ENCODE results near the gene KIF26A.

The KIF26A gene

GRCh38 chr14:104181761-104182530 is 43.6 kb downstream of the KIF26A start:
- Histone ChIP-seq H3K36me3 (ENCODE audit: control insufficient read depth, insufficient read depth, low read length) (no peaks in the 10 kb centered on the region), H3K4me1 (ENCODE audit: control insufficient read depth, insufficient read depth, low read length) (no peaks in the 10 kb centered on the region), H3K27ac (ENCODE audit: low read depth, low read length) (no peak overlapping the region), H3K4me3 (ENCODE audit: low read length) (no peak overlapping the region), H3K27me3 (ENCODE audit: control insufficient read depth, insufficient read depth, low read length) (no peaks in the 10 kb centered on the region), H3K9ac (ENCODE audit: low read length) (no peak overlapping the region)

GRCh38 chr14:104182857-104183425 is 44.6 kb downstream of the KIF26A start:
- Histone ChIP-seq H3K36me3 (ENCODE audit: control insufficient read depth, insufficient read depth, low read length) (no peaks in the 10 kb centered on the region), H3K4me1 (ENCODE audit: control insufficient read depth, insufficient read depth, low read length) (no peaks in the 10 kb centered on the region), H3K27ac (ENCODE audit: low read depth, low read length) (no peak overlapping the region), H3K4me3 (ENCODE audit: low read length) (no peak overlapping the region), H3K27me3 (ENCODE audit: control insufficient read depth, insufficient read depth, low read length) (no peaks in the 10 kb centered on the region), H3K9ac (ENCODE audit: low read length) (no peak overlapping the region)

GRCh38 chr14:104183796-104184195 is 45.4 kb downstream of the KIF26A start:
- Histone ChIP-seq H3K27me3 (ENCODE audit: control insufficient read depth, insufficient read depth, low read length) (no peaks in the 10 kb centered on the region), H3K4me1 (ENCODE audit: control insufficient read depth, insufficient read depth, low read length) (no peaks in the 10 kb centered on the region), H3K4me3 (ENCODE audit: low read length) (no peak overlapping the region), H3K36me3 (ENCODE audit: control insufficient read depth, insufficient read depth, low read length) (no peaks in the 10 kb centered on the region), H3K27ac (ENCODE audit: low read depth, low read length) (no peak overlapping the region), H3K9ac (ENCODE audit: low read length) (no peak overlapping the region)

GRCh38 chr14:104184506-104184905 is 46.1 kb downstream of the KIF26A start:
- Histone ChIP-seq H3K4me3 (ENCODE audit: low read length) (no peak overlapping the region), H3K27ac (ENCODE audit: low read depth, low read length) (no peak overlapping the region), H3K9ac (ENCODE audit: low read length) (no peak overlapping the region), H3K36me3 (ENCODE audit: control insufficient read depth, insufficient read depth, low read length) (no peaks in the 10 kb centered on the region), H3K4me1 (ENCODE audit: control insufficient read depth, insufficient read depth, low read length) (no peaks in the 10 kb centered on the region), H3K27me3 (ENCODE audit: control insufficient read depth, insufficient read depth, low read length) (no peaks in the 10 kb centered on the region)

GRCh38 chr14:104184911-104185499 is 46.6 kb downstream of the KIF26A start:
- Histone ChIP-seq H3K27ac (ENCODE audit: low read depth, low read length) (no peak overlapping the region), H3K9ac (ENCODE audit: low read length) (no peak overlapping the region), H3K36me3 (ENCODE audit: control insufficient read depth, insufficient read depth, low read length) (no peaks in the 10 kb centered on the region), H3K4me1 (ENCODE audit: control insufficient read depth, insufficient read depth, low read length) (no peaks in the 10 kb centered on the region), H3K27me3 (ENCODE audit: control insufficient read depth, insufficient read depth, low read length) (no peaks in the 10 kb centered on the region), H3K4me3 (ENCODE audit: low read length) (no peak overlapping the region)

- Histone ChIP-seq H3K36me3 (ENCODE audit: control insufficient read depth, insufficient read depth, low read length) (no peaks in the 10 kb centered on the region), H3K9ac (ENCODE audit: low read length) (no peak overlapping the region), H3K4me3 (ENCODE audit: low read length) (no peak overlapping the region), H3K27ac (ENCODE audit: low read depth, low read length) (no peak overlapping the region), H3K4me1 (ENCODE audit: control insufficient read depth, insufficient read depth, low read length) (no peaks in the 10 kb centered on the region), H3K27me3 (ENCODE audit: control insufficient read depth, insufficient read depth, low read length) (no peaks in the 10 kb centered on the region)
Observed at GRCh38 chr14:104185916-104186495, 47.6 kb downstream of the KIF26A start.

- H3K36me3 ChIP-seq (ENCODE audit: control insufficient read depth, insufficient read depth, low read length): no peaks in the 10 kb centered on the region
- H3K4me3 ChIP-seq (ENCODE audit: low read length): no peak overlapping the region
- H3K9ac ChIP-seq (ENCODE audit: low read length): no peak overlapping the region
- H3K27me3 ChIP-seq (ENCODE audit: control insufficient read depth, insufficient read depth, low read length): no peaks in the 10 kb centered on the region
- no peaks in the 10 kb centered on the region for H3K4me1 ChIP-seq (ENCODE audit: control insufficient read depth, insufficient read depth, low read length)
- no peak overlapping the region for H3K27ac ChIP-seq (ENCODE audit: low read depth, low read length)
Observed at GRCh38 chr14:104186575-104186974, 48.2 kb downstream of the KIF26A start.

GRCh38 chr14:104187121-104187889 is 48.9 kb downstream of the KIF26A start:
- no peaks in the 10 kb centered on the region for H3K4me1 ChIP-seq (ENCODE audit: control insufficient read depth, insufficient read depth, low read length)
- no peak overlapping the region for H3K27ac ChIP-seq (ENCODE audit: low read depth, low read length)
- no peaks in the 10 kb centered on the region for H3K36me3 ChIP-seq (ENCODE audit: control insufficient read depth, insufficient read depth, low read length)
- no peak overlapping the region for H3K4me3 ChIP-seq (ENCODE audit: low read length)
- H3K9ac ChIP-seq (ENCODE audit: low read length): no peak overlapping the region
- H3K27me3 ChIP-seq (ENCODE audit: control insufficient read depth, insufficient read depth, low read length): no peaks in the 10 kb centered on the region

- H3K4me3 ChIP-seq (ENCODE audit: low read length): no peak overlapping the region
- H3K9ac ChIP-seq (ENCODE audit: low read length): no peak overlapping the region
- no peaks in the 10 kb centered on the region for H3K36me3 ChIP-seq (ENCODE audit: control insufficient read depth, insufficient read depth, low read length)
- H3K27ac ChIP-seq (ENCODE audit: low read depth, low read length): no peak overlapping the region
- H3K4me1 ChIP-seq (ENCODE audit: control insufficient read depth, insufficient read depth, low read length): no peaks in the 10 kb centered on the region
- H3K27me3 ChIP-seq (ENCODE audit: control insufficient read depth, insufficient read depth, low read length): no peaks in the 10 kb centered on the region
Observed at GRCh38 chr14:104187931-104188726, 49.7 kb downstream of the KIF26A start.

- H3K27me3 ChIP-seq (ENCODE audit: control insufficient read depth, insufficient read depth, low read length): no peaks in the 10 kb centered on the region
- H3K4me1 ChIP-seq (ENCODE audit: control insufficient read depth, insufficient read depth, low read length): no peaks in the 10 kb centered on the region
- no peaks in the 10 kb centered on the region for H3K36me3 ChIP-seq (ENCODE audit: control insufficient read depth, insufficient read depth, low read length)
- no peak overlapping the region for H3K9ac ChIP-seq (ENCODE audit: low read length)
- H3K27ac ChIP-seq (ENCODE audit: low read depth, low read length): no peak overlapping the region
- H3K4me3 ChIP-seq (ENCODE audit: low read length): no peak overlapping the region
Observed at GRCh38 chr14:104188727-104189400, 50.5 kb downstream of the KIF26A start.

GRCh38 chr14:104189629-104190335 is 51.4 kb downstream of the KIF26A start:
- H3K27me3 ChIP-seq (ENCODE audit: control insufficient read depth, insufficient read depth, low read length): no peaks in the 10 kb centered on the region
- no peaks in the 10 kb centered on the region for H3K36me3 ChIP-seq (ENCODE audit: control insufficient read depth, insufficient read depth, low read length)
- H3K9ac ChIP-seq (ENCODE audit: low read length): no peak overlapping the region
- H3K4me3 ChIP-seq (ENCODE audit: low read length): no peak overlapping the region
- no peaks in the 10 kb centered on the region for H3K4me1 ChIP-seq (ENCODE audit: control insufficient read depth, insufficient read depth, low read length)
- H3K27ac ChIP-seq (ENCODE audit: low read depth, low read length): no peak overlapping the region
